PC-9 (cell line): ENCODE measurements around the gene BEND3.

Experiments
- EZH2 ChIP-seq: fragments of 200-600 bp; sonication (generic); IDR thresholded peaks from 2 replicates; pipeline ENCODE4 v1.8.0; 2017; ENCODE audit warnings: antibody characterized with exemption, low read depth
- TF ChIP-seq, protein P1 (sequence below): fragments of 200-600 bp; sonication (generic); conservative IDR thresholded peaks from 2 replicates; pipeline ENCODE4 v1.6.1; 2017; ENCODE audit warnings: mixed run types, antibody characterized with exemption, mild to moderate bottlenecking, moderate library complexity

- TF ChIP-seq, protein P1, sequence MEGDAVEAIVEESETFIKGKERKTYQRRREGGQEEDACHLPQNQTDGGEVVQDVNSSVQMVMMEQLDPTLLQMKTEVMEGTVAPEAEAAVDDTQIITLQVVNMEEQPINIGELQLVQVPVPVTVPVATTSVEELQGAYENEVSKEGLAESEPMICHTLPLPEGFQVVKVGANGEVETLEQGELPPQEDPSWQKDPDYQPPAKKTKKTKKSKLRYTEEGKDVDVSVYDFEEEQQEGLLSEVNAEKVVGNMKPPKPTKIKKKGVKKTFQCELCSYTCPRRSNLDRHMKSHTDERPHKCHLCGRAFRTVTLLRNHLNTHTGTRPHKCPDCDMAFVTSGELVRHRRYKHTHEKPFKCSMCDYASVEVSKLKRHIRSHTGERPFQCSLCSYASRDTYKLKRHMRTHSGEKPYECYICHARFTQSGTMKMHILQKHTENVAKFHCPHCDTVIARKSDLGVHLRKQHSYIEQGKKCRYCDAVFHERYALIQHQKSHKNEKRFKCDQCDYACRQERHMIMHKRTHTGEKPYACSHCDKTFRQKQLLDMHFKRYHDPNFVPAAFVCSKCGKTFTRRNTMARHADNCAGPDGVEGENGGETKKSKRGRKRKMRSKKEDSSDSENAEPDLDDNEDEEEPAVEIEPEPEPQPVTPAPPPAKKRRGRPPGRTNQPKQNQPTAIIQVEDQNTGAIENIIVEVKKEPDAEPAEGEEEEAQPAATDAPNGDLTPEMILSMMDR, result no peak
- no peak for TF ChIP-seq EZH2
These were observed 7.5 kb downstream of the BEND3 start for GRCh38 chr6:107107791-107108190.
